Measurements from ENCODE around the gene CCDC68. TPM values are rescaled to one million over a fixed set of nuclear protein-coding genes. Genes with fewer than 3 reads are reported as not detected.

The CCDC68 gene
- total and polyA plus RNA-seq, 10 donors, result 2.0 to 25.3 (median 12.3) TPM

DNA sequence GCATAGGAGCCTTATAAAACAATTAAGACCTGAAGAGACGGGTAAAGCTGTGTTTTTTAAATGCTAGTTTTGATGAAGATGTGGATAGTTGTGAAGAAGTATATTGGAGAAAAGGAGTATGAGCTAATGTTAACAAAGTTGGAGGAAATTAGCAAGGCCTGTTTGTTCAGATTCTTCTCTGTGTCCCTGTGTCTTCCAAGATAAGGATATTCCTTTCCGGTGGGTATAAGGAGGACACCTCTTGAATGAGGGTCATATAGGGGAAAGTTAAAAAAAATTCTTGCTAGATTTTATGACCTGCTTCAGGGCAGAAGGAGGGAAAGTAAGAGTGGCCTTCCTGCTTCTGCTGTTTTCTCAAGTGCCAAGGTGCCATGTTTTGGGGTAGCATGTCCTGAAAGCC lies 59.0 kb downstream of the CCDC68 start:
- H3K4me1 ChIP-seq, result no peaks in the 10 kb centered on the region
- H3K27me3 ChIP-seq (replicated peaks in 1 of 7), result no peaks in the 10 kb centered on the region
- WGBS, 5 donors, result 83 to 91% (median 85%) methylated on average over 2 of the region's 2 CpGs
- intact Hi-C loops (cut with DNase I; ENCODE audit: low total_unique reads), result no loop called here
- H3K9me3 ChIP-seq, result no peaks in the 10 kb centered on the region
- H3K27ac ChIP-seq, result no peak overlapping the region
- no peak overlapping the region for H3K4me3 ChIP-seq
- TF ChIP-seq, protein P1, sequence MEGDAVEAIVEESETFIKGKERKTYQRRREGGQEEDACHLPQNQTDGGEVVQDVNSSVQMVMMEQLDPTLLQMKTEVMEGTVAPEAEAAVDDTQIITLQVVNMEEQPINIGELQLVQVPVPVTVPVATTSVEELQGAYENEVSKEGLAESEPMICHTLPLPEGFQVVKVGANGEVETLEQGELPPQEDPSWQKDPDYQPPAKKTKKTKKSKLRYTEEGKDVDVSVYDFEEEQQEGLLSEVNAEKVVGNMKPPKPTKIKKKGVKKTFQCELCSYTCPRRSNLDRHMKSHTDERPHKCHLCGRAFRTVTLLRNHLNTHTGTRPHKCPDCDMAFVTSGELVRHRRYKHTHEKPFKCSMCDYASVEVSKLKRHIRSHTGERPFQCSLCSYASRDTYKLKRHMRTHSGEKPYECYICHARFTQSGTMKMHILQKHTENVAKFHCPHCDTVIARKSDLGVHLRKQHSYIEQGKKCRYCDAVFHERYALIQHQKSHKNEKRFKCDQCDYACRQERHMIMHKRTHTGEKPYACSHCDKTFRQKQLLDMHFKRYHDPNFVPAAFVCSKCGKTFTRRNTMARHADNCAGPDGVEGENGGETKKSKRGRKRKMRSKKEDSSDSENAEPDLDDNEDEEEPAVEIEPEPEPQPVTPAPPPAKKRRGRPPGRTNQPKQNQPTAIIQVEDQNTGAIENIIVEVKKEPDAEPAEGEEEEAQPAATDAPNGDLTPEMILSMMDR (IDR thresholded peaks at IDR 0.05 in 8 of 11, conservative IDR thresholded peaks at IDR 0.05 in 3 of 11), result no peak
- TF ChIP-seq POLR2AphosphoS5 (IDR thresholded peaks at IDR 0.05) (no peak), POLR2A (IDR thresholded peaks at IDR 0.05) (no peak)
- no peaks in the 10 kb centered on the region for H3K36me3 ChIP-seq
- DNase-seq, result no peak

DNA sequence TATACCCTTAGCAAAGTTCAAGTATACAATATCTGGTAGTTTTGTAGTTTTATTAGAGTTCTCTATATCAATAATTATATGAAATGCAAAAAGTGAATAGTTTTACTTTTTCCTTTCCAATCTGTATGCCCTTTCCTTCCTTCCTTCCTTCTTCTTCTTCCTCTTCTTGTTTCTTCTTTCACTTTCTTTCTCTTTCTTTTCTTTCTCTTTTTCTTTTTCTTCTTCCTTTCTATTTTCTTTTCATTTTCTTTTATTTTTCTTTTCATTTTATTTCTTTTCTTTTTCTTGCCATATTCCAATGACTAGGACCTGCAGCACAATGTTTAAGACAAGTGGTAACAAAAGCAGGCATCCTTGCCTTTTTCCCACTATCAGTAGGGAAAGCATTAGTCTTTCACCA lies 59.8 kb downstream of the CCDC68 start:
- no peak for DNase-seq
- intact Hi-C loops (cut with DNase I; ENCODE audit: low total_unique reads), result no loop called here
- Histone ChIP-seq H3K4me1 (no peaks in the 10 kb centered on the region), H3K27ac (no peak overlapping the region), H3K4me3 (no peak overlapping the region), H3K9me3 (no peaks in the 10 kb centered on the region), H3K36me3 (no peaks in the 10 kb centered on the region), H3K27me3 (replicated peaks in 1 of 7) (no peaks in the 10 kb centered on the region)
- TF ChIP-seq, protein P1 (IDR thresholded peaks at IDR 0.05 in 8 of 11, conservative IDR thresholded peaks at IDR 0.05 in 3 of 11), result no peak
- no peak for TF ChIP-seq POLR2A (IDR thresholded peaks at IDR 0.05)
- TF ChIP-seq POLR2AphosphoS5 (IDR thresholded peaks at IDR 0.05), result no peak

DNA sequence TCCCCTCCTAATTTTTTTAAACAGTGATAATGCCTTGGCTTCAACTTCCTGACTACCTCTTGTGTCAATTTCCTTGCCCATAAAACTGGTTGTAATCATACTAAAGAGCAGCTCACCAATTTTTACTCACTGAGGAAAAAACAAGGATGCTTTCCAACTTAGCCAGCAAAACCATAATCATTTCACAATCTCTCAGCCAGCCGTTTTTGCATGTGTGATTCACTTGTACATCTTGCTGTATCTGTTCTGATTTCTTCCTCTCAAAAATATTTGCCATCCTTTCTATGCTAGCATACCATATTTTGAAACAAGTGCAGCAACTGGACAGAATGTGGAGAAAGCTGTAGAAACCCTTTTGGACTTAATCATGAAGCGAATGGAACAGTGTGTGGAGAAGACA lies 70.3 kb downstream of the CCDC68 start:
- Histone ChIP-seq H3K4me1 (no peaks in the 10 kb centered on the region), H3K27me3 (replicated peaks in 1 of 7) (no peaks in the 10 kb centered on the region), H3K27ac (no peak overlapping the region), H3K36me3 (no peaks in the 10 kb centered on the region), H3K4me3 (no peak overlapping the region), H3K9me3 (no peaks in the 10 kb centered on the region)
- WGBS, 5 donors, result 60 to 81% (median 67%) methylated on average over 2 of the region's 2 CpGs
- no peak for TF ChIP-seq POLR2AphosphoS5 (IDR thresholded peaks at IDR 0.05)
- no peak for TF ChIP-seq POLR2A (IDR thresholded peaks at IDR 0.05)
- TF ChIP-seq, protein P1 (IDR thresholded peaks at IDR 0.05 in 8 of 11, conservative IDR thresholded peaks at IDR 0.05 in 3 of 11), result no peak
- intact Hi-C loops (cut with DNase I; ENCODE audit: low total_unique reads), result no loop called here
- no peak for DNase-seq

DNA sequence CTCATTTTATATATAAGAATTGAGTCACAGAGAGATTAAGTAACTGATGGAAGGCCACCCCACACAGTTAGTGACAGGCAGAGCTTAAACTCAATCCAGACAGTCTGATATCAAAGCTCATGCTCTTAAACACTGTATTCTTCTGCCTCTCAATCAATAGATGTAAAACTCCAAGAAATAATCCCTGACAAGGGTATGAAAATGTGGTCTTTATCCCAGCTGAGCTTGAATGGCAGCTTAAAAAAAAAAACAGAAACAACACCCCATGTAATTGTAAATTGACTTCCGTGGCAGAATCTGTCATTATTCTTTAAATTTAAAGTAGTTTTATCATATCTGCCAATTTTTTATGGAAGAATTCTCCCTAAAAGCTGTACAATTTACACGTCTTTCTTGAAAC lies 70.9 kb downstream of the CCDC68 start:
- H3K9me3 ChIP-seq, result no peaks in the 10 kb centered on the region
- TF ChIP-seq, protein P1 (IDR thresholded peaks at IDR 0.05 in 8 of 11, conservative IDR thresholded peaks at IDR 0.05 in 3 of 11), result no peak
- no peak for TF ChIP-seq POLR2AphosphoS5 (IDR thresholded peaks at IDR 0.05)
- TF ChIP-seq POLR2A (IDR thresholded peaks at IDR 0.05), result no peak
- H3K4me3 ChIP-seq, result no peak overlapping the region
- no peaks in the 10 kb centered on the region for H3K27me3 ChIP-seq (replicated peaks in 1 of 7)
- no peaks in the 10 kb centered on the region for H3K4me1 ChIP-seq
- no peaks in the 10 kb centered on the region for H3K36me3 ChIP-seq
- no peak for DNase-seq
- no peak overlapping the region for H3K27ac ChIP-seq
- WGBS, 5 donors, result 82 to 92% (median 84%) methylated on average over 2 of the region's 2 CpGs
- intact Hi-C loops (cut with DNase I; ENCODE audit: low total_unique reads), result no loop called here

Data from spleen (tissue), 11 donors.